ENCODE results near the gene IAPP.
"Not testable (repeated sequence)": the region's sequence is repeated elsewhere in the genome, so short reads cannot be mapped to it uniquely, and the experiment has no call there.

The IAPP gene

GRCh38 chr12:21387174-21387573, 14.5 kb downstream of the IAPP start:
- Histone ChIP-seq H3K27me3 (ENCODE audit: control insufficient read depth, insufficient read depth, low read length) (no peaks in the 10 kb centered on the region), H3K36me3 (ENCODE audit: control insufficient read depth, insufficient read depth, low read length) (no peaks in the 10 kb centered on the region), H3K9ac (no peak overlapping the region), H3K9me3 (ENCODE audit: control insufficient read depth, low read length) (no peaks in the 10 kb centered on the region), H3K4me2 (ENCODE audit: low read length) (no peak overlapping the region), H2AFZ (no peak overlapping the region), H3K4me3 (ENCODE audit: low read depth, low read length) (no peak overlapping the region), H3K27ac (no peak overlapping the region), H3K4me1 (no peaks in the 10 kb centered on the region), H3K79me2 (no peaks in the 10 kb centered on the region)
- TF ChIP-seq CTCF (IDR thresholded peaks at IDR 0.05), result no peak

GRCh38 chr12:21392384-21392783, 19.7 kb downstream of the IAPP start:
- no peaks in the 10 kb centered on the region for H3K79me2 ChIP-seq

GRCh38 chr12:21394828-21395626, 22.3 kb downstream of the IAPP start:
- not testable (repeated sequence) for H3K36me3 ChIP-seq (ENCODE audit: control insufficient read depth, insufficient read depth, low read length); H3K27me3 ChIP-seq (ENCODE audit: control insufficient read depth, insufficient read depth, low read length); H3K9ac ChIP-seq; H3K79me2 ChIP-seq; H3K4me3 ChIP-seq (ENCODE audit: low read depth, low read length); H3K4me1 ChIP-seq; H3K4me2 ChIP-seq (ENCODE audit: low read length); H2AFZ ChIP-seq; H3K27ac ChIP-seq; H3K9me3 ChIP-seq (ENCODE audit: control insufficient read depth, low read length)

More at GRCh38 chr12:21392384-21392783, 19.7 kb downstream of the IAPP start:
- no peaks in the 10 kb centered on the region for H3K36me3 ChIP-seq (ENCODE audit: control insufficient read depth, insufficient read depth, low read length)
- H3K4me1 ChIP-seq, result no peaks in the 10 kb centered on the region
- no peak for TF ChIP-seq CTCF (IDR thresholded peaks at IDR 0.05)
- no peak overlapping the region for H3K4me3 ChIP-seq (ENCODE audit: low read depth, low read length)
- H3K4me2 ChIP-seq (ENCODE audit: low read length), result no peak overlapping the region
- H3K27ac ChIP-seq, result no peak overlapping the region
- H3K9ac ChIP-seq, result no peak overlapping the region
- H3K27me3 ChIP-seq (ENCODE audit: control insufficient read depth, insufficient read depth, low read length), result no peaks in the 10 kb centered on the region
- H3K9me3 ChIP-seq (ENCODE audit: control insufficient read depth, low read length), result no peaks in the 10 kb centered on the region
- H2AFZ ChIP-seq, result no peak overlapping the region

GRCh38 chr12:21413369-21414277, 40.9 kb downstream of the IAPP start:
- H3K27ac ChIP-seq, result no peak overlapping the region
- H3K9me3 ChIP-seq (ENCODE audit: control insufficient read depth, low read length), result no peaks in the 10 kb centered on the region
- H3K4me1 ChIP-seq, result no peaks in the 10 kb centered on the region
- H3K9ac ChIP-seq, result no peak overlapping the region
- H2AFZ ChIP-seq, result no peak overlapping the region
- no peaks in the 10 kb centered on the region for H3K27me3 ChIP-seq (ENCODE audit: control insufficient read depth, insufficient read depth, low read length)
- H3K36me3 ChIP-seq (ENCODE audit: control insufficient read depth, insufficient read depth, low read length), result no peaks in the 10 kb centered on the region
- H3K79me2 ChIP-seq, result no peaks in the 10 kb centered on the region
- H3K4me3 ChIP-seq (ENCODE audit: low read depth, low read length), result no peak overlapping the region
- H3K4me2 ChIP-seq (ENCODE audit: low read length), result no peak overlapping the region
- no peak for TF ChIP-seq CTCF (IDR thresholded peaks at IDR 0.05)

GRCh38 chr12:21416511-21417121, 43.9 kb downstream of the IAPP start:
- TF ChIP-seq CTCF (IDR thresholded peaks at IDR 0.05), result no peak
- no peaks in the 10 kb centered on the region for H3K36me3 ChIP-seq (ENCODE audit: control insufficient read depth, insufficient read depth, low read length)
- no peaks in the 10 kb centered on the region for H3K9me3 ChIP-seq (ENCODE audit: control insufficient read depth, low read length)
- H3K4me3 ChIP-seq (ENCODE audit: low read depth, low read length), result no peak overlapping the region
- H3K4me1 ChIP-seq, result no peaks in the 10 kb centered on the region
- H3K27me3 ChIP-seq (ENCODE audit: control insufficient read depth, insufficient read depth, low read length), result no peaks in the 10 kb centered on the region
- no peak overlapping the region for H3K4me2 ChIP-seq (ENCODE audit: low read length)
- H3K9ac ChIP-seq, result no peak overlapping the region
- no peak overlapping the region for H2AFZ ChIP-seq
- H3K27ac ChIP-seq, result no peak overlapping the region
- H3K79me2 ChIP-seq, result no peaks in the 10 kb centered on the region

GRCh38 chr12:21418398-21418797, 45.7 kb downstream of the IAPP start:
- not testable (repeated sequence) for H3K9ac ChIP-seq; H3K9me3 ChIP-seq (ENCODE audit: control insufficient read depth, low read length)

GRCh38 chr12:21419009-21419699, 46.5 kb downstream of the IAPP start:
- H3K9ac ChIP-seq; H3K27me3 ChIP-seq (ENCODE audit: control insufficient read depth, insufficient read depth, low read length); H3K79me2 ChIP-seq: not testable (repeated sequence)

More at GRCh38 chr12:21418398-21418797, 45.7 kb downstream of the IAPP start:
- not testable (repeated sequence) for H3K4me2 ChIP-seq (ENCODE audit: low read length); H2AFZ ChIP-seq; H3K4me1 ChIP-seq; H3K36me3 ChIP-seq (ENCODE audit: control insufficient read depth, insufficient read depth, low read length); H3K27ac ChIP-seq; H3K4me3 ChIP-seq (ENCODE audit: low read depth, low read length); H3K79me2 ChIP-seq; H3K27me3 ChIP-seq (ENCODE audit: control insufficient read depth, insufficient read depth, low read length)

More at GRCh38 chr12:21419009-21419699, 46.5 kb downstream of the IAPP start:
- not testable (repeated sequence) for H3K4me3 ChIP-seq (ENCODE audit: low read depth, low read length); H3K27ac ChIP-seq; H3K9me3 ChIP-seq (ENCODE audit: control insufficient read depth, low read length); H3K4me1 ChIP-seq; H3K4me2 ChIP-seq (ENCODE audit: low read length); H2AFZ ChIP-seq; H3K36me3 ChIP-seq (ENCODE audit: control insufficient read depth, insufficient read depth, low read length)
